OCI-LY3 (cell line): ENCODE results near the gene ZSCAN18.

Experiments
- EZH2phosphoT487 ChIP-seq: fragments of 200-600 bp; shearing (Covaris generic); IDR thresholded peaks from 2 replicates; pipeline ENCODE4 v1.6.1; 2018; ENCODE audit warnings: antibody characterized with exemption, mixed run types, low read depth
- TF ChIP-seq, protein P1 (sequence below): fragments of 200-600, 300-600 bp; sonication (generic); IDR thresholded peaks from 2 replicates; pipeline ENCODE4 v1.5.1; 2014; ENCODE audit warnings: antibody characterized with exemption, low read length, low read depth

DNA sequence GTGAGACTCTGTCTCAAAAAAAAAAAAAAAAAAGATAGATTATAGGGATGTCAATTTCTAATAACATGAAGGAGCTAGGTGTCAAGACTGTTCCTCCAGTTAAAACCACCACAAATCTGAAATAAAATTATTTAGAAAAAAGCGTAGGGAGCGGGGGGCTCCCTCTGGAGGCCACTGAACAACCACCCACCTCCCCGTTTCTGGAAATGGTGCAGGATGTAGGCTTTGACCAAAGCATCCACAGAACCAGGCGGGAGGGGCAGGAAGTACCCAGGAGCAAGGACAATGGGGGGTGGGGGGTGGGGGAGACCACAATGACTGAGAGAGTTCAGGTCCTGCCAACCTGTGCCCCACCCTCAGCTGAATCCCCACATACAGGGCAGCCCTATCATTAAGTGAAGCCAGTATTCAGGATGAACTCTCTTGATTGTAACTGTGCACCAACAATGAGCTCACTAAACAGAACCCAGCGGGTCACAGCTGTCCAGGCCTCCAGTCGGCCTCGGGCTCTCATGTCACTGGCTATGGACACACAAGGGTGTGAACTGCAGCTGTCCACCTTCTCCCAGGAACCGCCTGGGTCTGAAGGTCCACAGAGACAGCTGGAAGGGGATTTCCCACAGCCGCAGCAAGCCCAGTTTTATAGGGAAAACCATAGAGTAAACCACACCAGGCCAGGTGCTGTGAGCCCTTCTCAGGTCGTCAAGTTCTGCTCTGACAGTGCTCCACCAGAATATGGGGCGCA is 6.6 kb downstream of the ZSCAN18 start:
- TF ChIP-seq, protein P1, sequence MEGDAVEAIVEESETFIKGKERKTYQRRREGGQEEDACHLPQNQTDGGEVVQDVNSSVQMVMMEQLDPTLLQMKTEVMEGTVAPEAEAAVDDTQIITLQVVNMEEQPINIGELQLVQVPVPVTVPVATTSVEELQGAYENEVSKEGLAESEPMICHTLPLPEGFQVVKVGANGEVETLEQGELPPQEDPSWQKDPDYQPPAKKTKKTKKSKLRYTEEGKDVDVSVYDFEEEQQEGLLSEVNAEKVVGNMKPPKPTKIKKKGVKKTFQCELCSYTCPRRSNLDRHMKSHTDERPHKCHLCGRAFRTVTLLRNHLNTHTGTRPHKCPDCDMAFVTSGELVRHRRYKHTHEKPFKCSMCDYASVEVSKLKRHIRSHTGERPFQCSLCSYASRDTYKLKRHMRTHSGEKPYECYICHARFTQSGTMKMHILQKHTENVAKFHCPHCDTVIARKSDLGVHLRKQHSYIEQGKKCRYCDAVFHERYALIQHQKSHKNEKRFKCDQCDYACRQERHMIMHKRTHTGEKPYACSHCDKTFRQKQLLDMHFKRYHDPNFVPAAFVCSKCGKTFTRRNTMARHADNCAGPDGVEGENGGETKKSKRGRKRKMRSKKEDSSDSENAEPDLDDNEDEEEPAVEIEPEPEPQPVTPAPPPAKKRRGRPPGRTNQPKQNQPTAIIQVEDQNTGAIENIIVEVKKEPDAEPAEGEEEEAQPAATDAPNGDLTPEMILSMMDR: no peak
- TF ChIP-seq EZH2phosphoT487: no peak
